ENCODE data around the gene CHCHD4.

The CHCHD4 gene

GRCh38 chr3:14133876-14134275 lies 9.2 kb upstream of the CHCHD4 start:
- DNase-seq: no peak

- DNase-seq: no peak
Measured at GRCh38 chr3:14133188-14133800, 8.6 kb upstream of the CHCHD4 start.

GRCh38 chr3:14132689-14133088 lies 8.0 kb upstream of the CHCHD4 start:
- DNase-seq: no peak

- DNase-seq: no peak
Measured at GRCh38 chr3:14132120-14132519, 7.5 kb upstream of the CHCHD4 start.

GRCh38 chr3:14131134-14131533 lies 6.5 kb upstream of the CHCHD4 start:
- no peak for DNase-seq

- DNase-seq: no peak
Measured at GRCh38 chr3:14130707-14131106, 6.0 kb upstream of the CHCHD4 start.

GRCh38 chr3:14130230-14130629 lies 5.6 kb upstream of the CHCHD4 start:
- no peak for DNase-seq

GRCh38 chr3:14129296-14129695 lies 4.6 kb upstream of the CHCHD4 start:
- DNase-seq: no peak

GRCh38 chr3:14128724-14129123 lies 4.1 kb upstream of the CHCHD4 start:
- no peak for DNase-seq

GRCh38 chr3:14127516-14128161 lies 3.0 kb upstream of the CHCHD4 start:
- no peak for DNase-seq

- DNase-seq: no peak
Measured at GRCh38 chr3:14126887-14127505, 2.3 kb upstream of the CHCHD4 start.

GRCh38 chr3:14126017-14126886 lies 1.6 kb upstream of the CHCHD4 start:
- DNase-seq: no peak

GRCh38 chr3:14125193-14126016 lies 735 bp upstream of the CHCHD4 start:
- DNase-seq: peak; percentile 74

- peak; percentile 88 for DNase-seq
Measured at GRCh38 chr3:14124223-14124614, 451 bp downstream of the CHCHD4 start.

GRCh38 chr3:14123308-14124222 lies 1.1 kb downstream of the CHCHD4 start:
- DNase-seq: peak; percentile 48

GRCh38 chr3:14122301-14122700 lies 2.4 kb downstream of the CHCHD4 start:
- no peak for DNase-seq

GRCh38 chr3:14121859-14122258 lies 2.8 kb downstream of the CHCHD4 start:
- DNase-seq: no peak

- DNase-seq: peak; percentile 15
Measured at GRCh38 chr3:14120921-14121448, 3.7 kb downstream of the CHCHD4 start.

- DNase-seq: no peak
Measured at GRCh38 chr3:14120111-14120920, 4.4 kb downstream of the CHCHD4 start.

GRCh38 chr3:14119651-14120050 lies 5.0 kb downstream of the CHCHD4 start:
- DNase-seq: no peak

Data from OCI-M1 (cell line).